GM19193 (cell line): ENCODE data around the gene B4GALT5.

Experiments used
- POLR2A ChIP-seq: IDR thresholded peaks from 4 replicates; pipeline ENCODE4 v1.6.1; 2011; ENCODE audit not compliant: insufficient read depth, insufficient read length; ENCODE audit errors: extremely low read depth

The B4GALT5 gene

DNA sequence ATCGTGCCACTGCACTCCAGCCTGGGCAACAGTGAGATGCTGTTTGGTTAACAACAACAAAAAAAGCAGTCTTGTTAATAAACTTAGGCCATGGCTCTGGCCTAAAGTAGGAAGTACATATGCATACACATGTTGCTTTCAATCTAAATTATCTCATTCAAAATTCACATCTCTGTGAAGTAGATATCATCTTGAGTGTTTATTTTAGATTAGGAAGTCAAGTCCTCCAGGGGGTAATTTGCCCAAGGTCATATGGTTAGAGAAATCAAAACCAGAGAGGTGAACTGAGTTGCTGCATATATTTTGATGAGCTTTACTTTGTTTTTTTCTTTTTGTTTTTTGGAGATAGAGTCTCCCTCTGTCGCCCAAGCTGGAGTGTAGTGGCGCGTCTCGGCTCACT is 52.8 kb downstream of the B4GALT5 start:
- TF ChIP-seq POLR2A: no peak

DNA sequence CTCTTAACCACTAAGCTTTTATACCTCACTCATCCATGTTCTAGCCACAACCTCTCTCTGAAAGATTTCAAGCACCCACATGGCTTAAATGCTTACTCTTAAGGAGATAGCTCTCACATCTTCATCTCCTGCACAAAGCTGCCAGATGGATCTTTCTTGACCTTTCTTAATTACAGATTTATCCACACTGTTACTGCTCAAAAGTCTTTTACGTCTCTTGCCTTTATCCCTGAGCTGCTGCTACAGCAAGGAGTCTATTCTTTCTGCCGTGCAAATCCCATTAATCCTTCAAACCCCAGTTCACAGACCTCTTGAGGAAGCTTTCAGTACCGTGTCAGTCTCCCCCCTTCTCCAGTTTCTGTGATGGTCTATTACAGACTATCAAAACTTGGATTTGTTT is 54.6 kb downstream of the B4GALT5 start:
- no peak for TF ChIP-seq POLR2A

DNA sequence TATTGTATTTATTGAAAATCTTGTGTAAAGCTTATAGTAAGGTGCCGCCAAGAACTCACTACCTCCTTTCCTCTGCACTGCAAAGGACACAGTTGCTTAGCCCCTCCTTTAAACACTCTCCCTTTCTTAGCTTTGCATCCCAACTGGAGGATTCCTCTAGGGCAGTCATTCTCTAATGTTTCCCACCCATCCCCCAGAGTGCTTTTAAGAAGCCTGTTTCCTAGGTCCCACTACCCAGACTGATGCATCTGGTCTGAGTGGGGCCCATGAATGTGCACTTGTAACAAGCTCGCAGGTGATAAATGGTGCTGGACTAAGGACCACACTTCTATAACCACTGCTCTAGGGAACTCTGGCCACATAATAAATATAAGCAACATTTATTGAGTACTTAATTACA is 55.2 kb downstream of the B4GALT5 start:
- TF ChIP-seq POLR2A: no peak

DNA sequence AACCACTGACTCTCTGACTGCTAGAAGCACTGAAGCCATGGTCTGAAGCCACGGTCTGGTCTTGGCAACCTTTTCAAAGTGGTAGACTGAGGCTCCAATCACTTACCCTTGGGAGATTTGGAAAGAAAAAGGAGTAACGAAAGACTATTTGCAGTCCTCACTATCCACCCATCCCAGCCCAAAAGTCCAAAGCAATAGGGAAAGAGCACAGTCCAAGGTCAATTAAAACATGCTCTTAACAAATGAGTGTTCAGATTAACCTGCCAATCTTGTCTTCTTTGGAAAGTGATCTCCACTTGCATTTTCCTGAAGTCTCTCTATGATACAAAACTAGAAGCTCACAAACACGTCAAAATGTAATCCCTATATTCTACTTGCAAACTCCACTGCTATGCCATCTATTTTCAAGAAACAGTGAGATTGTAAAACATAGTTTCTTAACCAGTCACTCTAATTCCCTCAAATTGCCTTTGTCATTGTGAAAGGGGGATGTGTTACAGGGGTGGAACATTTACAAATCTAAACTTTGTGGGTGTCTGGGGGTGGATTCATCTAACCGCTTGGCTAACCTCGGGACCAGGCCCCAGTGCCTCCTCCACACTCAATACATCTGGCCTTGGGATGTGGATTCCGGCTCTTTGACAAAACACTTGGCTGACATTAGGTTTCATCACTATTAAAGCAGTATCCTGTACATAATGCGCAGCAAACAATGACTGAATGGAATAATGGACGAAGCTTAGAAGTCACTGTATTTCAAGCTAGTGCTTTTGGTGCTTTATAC is 56.4 kb downstream of the B4GALT5 start:
- no peak for TF ChIP-seq POLR2A

DNA sequence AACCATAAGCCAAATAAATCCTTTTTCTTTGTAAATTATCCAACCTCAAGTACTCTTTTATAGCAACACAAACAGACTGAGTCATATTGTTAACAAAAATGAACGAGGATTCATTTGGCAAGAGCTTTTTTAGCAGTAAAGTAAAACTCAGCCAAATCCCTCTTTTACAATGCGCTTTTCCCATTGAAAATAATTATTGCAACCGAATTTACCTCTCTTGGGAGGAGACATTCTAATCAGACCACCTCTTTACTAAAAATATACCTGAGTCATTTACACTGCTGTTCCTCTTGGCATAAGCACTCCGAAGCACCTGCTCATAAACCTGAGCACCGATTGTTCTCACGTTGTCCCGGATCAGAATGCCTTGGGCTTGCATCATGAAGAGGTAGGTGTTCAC is 57.4 kb downstream of the B4GALT5 start:
- no peak for TF ChIP-seq POLR2A

DNA sequence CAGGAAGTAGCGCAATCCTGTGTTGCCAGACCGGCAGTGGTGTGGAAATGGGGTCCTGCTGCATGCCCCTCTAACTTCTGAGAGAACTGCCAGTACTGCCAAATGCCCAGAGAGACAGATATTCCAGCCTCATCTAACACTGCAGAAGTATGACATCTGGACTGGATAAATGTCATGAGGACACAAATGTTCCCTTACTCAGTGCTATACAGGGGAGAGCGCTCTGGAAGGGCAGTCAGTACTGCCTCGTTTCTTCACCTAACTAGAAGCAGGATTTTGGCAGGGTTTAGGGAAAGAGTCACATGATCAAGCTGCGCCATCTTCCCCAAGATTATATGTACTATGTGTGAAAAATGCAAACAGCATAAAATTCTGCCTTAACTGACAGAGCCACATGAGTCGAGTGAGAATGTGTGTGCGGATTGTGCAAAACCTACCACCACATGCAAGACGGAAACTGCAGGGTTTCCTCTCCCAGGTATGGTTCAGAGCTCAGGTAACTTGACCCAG is 59.7 kb downstream of the B4GALT5 start:
- no peak for TF ChIP-seq POLR2A

DNA sequence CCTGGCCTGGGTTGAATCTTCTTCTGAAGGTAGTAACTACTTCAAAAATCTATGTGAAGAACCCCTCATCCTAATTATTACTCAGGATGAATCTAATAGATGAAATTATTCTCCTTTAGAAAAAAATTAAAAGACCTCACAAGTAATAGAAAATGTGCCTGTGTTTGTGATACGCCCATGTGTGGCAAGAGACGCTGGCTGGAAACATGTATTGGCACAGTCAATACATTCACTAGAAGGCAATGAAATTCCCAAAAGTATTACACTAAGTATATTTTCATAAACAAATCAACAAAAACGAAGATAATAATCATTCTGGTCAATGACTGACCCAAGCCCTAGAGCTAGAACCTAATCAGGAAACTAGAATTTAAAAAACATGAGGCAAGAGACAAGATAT is 64.0 kb downstream of the B4GALT5 start:
- TF ChIP-seq POLR2A: no peak

DNA sequence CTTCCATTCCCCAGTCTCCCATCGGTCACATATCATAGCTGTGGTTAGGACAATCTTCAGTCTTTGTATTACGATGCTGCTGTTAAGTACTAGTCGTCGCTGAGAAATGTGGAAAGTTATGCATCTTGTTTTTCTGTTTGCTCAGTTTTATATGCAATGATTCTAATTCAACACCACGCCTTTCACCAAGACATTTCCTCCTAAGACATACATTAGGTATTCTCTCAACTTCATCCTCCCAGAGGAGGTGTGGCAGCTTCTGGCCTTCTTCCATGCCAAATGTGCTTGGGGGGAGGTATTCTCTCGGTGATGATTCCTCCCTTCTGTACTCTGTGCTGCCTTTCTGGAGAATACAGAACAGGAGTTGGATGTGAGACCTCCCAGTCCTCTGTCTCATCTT is 66.1 kb downstream of the B4GALT5 start:
- TF ChIP-seq POLR2A: no peak

DNA sequence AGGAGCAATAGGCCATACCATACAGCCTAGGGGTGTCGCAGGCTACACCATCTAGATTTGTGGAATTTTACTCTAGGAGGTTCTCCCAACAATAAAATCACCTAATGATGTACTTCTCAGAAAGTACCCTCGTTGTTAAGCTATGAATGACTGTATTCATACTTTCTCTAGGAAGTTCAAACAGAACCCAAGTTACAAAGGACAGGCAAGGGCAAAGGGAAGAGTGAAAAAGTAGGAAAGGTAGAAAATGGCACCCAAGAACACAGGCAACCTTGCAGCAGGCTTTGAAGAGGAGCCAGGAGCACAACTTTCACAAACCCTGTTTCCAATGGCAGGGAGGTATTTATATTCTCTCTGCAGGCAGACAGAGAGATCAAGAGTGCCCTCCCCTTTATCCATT is 67.2 kb downstream of the B4GALT5 start:
- no peak for TF ChIP-seq POLR2A

DNA sequence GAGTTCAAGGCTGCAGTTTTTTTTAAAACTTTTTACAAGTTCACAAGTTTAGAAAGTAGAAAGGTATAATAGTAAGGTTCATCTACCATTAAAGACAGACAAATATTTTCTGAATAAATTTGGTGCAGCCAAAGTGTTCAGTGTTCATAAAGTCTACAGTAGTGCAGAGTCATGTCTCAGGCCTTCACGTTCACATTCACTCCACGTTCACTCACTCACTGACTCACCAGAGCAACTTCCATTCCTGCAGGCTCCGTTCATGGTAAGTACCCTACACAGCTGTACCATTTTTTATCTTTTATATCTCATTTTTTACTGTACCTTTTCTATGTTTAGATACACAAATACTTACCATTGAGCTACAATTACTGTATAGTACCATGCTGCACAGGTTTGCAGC is 67.6 kb downstream of the B4GALT5 start:
- TF ChIP-seq POLR2A: no peak

DNA sequence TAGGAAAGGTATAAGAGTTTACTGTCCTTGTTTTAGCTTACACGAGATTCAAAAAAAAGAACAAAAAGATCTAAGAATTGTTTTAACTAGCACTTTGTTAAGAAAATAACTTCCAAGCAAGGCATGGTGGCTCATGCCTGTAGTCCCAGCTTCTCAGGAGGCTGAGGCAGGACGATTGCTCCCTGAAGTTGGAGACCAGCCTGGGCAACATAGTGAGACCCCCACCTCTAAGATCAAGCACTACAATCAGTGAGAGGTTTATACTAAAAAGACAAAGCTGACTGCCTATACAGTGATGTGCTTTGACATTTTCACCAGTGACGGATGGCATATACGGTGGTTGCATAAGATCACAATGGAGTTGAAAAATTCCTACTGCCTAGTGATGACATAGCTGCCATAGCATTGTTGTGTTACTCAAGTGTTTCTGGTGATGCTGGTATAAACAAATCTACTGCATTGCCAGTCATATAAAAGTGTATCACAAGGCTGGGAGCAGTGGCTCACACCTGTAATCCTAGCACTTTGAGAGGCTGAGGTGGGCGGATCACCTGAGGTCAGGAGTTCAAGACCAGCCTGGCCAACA is 68.6 kb downstream of the B4GALT5 start:
- TF ChIP-seq POLR2A: no peak

DNA sequence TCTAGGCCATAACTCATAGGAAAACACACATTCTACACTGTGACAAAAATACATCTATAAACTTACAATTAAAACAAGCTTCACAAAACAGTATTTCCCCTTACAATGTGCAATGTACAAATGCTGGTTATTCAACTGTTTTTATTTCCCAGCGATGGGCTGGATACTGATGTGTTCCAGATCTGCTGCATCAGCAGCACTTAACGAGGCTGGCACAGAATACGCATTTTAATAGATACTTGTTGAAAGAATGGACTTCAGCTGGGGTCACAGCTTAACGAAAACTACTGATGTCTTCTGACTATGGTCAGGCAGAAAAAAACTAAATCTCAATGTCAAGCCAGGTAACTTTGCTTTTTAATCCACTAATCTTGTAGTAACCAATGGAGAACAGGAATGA is 70.9 kb downstream of the B4GALT5 start:
- TF ChIP-seq POLR2A: no peak

DNA sequence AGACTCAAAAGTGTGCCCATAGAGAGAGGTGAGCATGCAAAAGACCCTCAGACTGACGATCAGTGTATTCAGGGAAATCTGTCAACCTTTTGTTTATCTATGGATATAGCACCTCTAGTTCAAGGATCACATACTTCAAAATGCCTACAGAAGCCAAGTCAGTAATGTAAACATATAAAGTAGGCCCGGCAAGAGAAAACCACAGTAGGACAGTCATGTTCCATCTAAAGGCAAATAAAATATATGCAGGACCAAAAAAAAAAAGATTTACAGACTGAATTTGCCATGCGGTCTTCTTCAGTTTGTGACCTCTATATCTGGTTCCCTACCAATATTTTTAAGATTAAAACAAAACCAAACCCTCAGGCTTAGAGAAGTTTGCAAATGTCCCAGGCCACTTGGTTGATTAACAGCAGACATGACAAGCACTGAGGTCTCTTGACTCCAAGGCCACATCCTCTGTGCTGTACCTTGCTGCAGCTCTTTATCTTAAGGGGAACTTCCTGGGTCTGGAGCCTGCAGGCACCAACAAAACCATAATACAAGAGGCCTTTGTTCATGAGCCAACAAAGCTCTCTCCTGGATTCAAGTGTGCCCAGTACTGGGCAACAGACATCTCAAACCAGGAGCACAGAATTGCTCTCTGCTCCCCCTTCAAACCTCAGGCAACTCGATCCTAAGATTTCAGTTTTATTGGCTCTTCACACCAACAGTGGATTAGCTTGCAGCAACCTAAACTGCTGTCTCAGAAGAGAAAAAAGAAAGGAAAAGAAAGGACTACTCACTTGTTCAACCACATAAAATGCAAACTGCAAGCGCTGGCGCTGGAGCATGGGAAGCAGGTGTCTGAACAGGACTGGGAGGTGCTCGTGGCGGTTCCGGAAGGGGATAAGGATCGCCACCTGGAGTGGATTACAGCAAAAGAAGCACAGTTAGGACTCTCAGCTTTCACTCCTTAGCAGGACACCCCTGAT is 71.7 kb downstream of the B4GALT5 start:
- TF ChIP-seq POLR2A: no peak

DNA sequence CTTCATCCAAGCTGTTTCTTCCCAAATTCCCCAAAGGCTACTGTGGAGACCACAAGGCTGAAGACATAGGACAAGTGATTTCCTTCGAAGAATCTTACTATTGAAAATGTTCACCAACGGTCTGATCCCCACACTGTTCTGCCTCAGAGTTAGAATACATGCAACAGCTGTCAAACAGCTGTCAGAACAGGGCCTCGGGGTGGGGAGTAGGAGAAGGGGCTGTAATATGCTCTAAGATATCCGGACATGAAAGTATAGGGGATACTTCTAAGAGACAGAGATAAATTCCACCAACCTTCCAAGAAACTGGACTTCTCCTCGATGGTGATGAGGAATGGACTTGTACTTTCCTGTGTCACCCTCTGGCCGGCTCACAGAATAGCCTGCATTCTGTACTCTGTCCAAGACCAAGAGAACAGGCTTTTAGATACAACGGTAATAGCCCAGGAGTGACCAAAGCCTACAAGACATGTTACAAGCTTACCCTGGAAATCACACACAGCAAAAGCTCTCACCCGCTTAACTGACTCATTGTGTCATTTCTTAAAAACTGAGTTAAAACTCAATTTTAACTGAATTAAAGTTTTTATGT is 76.5 kb downstream of the B4GALT5 start:
- TF ChIP-seq POLR2A: no peak

DNA sequence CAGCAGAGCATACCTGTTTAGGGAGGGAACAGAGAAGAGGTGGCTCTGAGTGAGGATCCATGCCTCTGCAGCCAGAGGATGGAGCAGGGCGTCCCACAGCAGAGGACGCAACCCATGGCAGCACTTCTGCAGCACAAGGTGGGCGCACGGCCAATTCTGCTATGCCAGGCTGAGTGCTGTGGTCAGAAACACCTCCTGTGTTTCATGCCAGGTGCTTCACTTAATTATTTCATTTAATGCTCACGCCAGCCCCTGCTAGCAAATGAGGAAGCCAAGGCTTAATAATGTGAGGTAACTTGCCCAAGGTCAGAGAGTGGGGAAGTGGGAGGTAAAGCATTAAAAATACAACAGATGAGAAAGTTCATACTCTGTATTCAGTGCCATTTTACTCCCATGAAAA is 77.2 kb downstream of the B4GALT5 start:
- TF ChIP-seq POLR2A: no peak

DNA sequence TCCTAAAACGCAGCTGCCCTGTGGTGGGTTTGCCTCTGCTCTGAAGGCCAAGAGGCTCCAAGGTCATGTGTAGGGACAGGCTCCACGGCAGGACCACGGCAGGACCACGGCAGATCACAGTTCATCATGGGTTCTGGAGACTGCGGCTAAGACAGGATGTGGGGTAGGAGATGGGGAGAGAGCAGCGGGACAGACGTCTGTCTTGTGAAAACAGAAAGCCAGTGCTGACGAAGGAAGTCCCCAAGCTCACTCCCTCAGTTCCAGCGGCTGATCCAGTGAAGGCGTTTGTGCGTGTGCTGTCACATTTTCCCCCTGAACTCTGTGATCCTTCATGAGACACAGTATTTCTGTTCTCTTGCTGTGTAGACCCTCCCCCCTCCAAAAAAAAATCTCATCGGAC is 77.8 kb downstream of the B4GALT5 start:
- TF ChIP-seq POLR2A: no peak

DNA sequence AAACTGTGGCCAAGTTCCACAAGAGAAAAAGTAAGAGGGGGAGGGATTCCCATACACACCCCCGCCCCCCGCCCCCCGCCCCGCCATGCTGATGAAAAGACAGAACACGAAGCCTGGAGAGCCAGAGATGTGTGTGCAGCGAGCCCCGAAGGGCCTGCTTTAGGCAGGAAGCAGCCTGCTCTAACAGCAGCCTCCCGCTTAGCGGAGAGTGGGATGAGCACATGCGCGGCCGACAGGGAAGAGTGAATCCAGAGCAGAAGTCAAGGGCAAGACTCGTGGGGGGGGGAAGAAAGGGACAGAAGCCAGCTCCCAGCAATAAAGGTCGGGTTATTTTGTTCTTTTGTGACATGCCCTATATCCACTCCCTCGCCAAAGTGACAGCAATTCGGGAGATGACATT is 78.5 kb downstream of the B4GALT5 start:
- no peak for TF ChIP-seq POLR2A
